Measurements from ENCODE around the gene RELT. TPM values are rescaled to one million over a fixed set of nuclear protein-coding genes. Genes with fewer than 3 reads are reported as not detected.

The RELT gene
- total and polyA plus RNA-seq, 2 of the 13 experiments (the other 11 are each of a cell fraction or from before 2014, with no cell fraction given) = 2.5 to 4.7 TPM

- CTCF ChIA-PET (ENCODE audit: low intra/inter-chr PET ratio, low total read pairs) = no interaction called here
- no peaks in the 10 kb centered on the region for H3K36me3 ChIP-seq (replicated peaks in 1 of 2; ENCODE audit: control insufficient read depth in 1 of 2, insufficient read depth in 2 of 2, low read length in 2 of 2)
- H3K4me2 ChIP-seq (ENCODE audit: low read depth, low read length) = no peak overlapping the region
- peaks cover 19% of the 10 kb centered on the region for H3K79me2 ChIP-seq (ENCODE audit: insufficient read depth, low read length)
- POLR2A ChIA-PET = interaction anchor here (1.1 kb wide), 1 partner anchor 75 kb away, joined by 4 read pairs; no protein-coding TSS in a partner anchor
- H3K9me3 ChIP-seq (ENCODE audit: low read length) = no peaks in the 10 kb centered on the region
- BruUV-seq (replicated peaks) = no TSS peak
- intact Hi-C loops (cut with micrococcal nuclease; ENCODE audit: unreplicated experiment) = no loop called here
- H3K4me3 ChIP-seq (replicated peaks in 1 of 3; ENCODE audit: insufficient read depth in 1 of 3, low read depth in 2 of 3, low read length in 3 of 3) = no peak overlapping the region
- H2AFZ ChIP-seq (ENCODE audit: low read length) = no peak overlapping the region
- ATAC-seq = no peak
- no peak for DNase-seq (ENCODE audit: low spot score)
- no peaks in the 10 kb centered on the region for H3K27me3 ChIP-seq (ENCODE audit: control insufficient read depth in 1 of 2, insufficient read depth in 2 of 2, low read length in 2 of 2)
- in situ Hi-C loops (cut with HindIII; ENCODE audit: extremely low pct_ligation_motif_present, low pct_unique_long_range_greater_than_20kb) = no loop called here
- no peaks in the 10 kb centered on the region for H4K20me1 ChIP-seq (ENCODE audit: insufficient read depth, low read length)
- no peak for TF ChIP-seq PREB (CRISPR knock-in tag; IDR thresholded peaks at IDR 0.05)
- no peak for TF ChIP-seq MTA1 (CRISPR knock-in tag; IDR thresholded peaks at IDR 0.05; ENCODE audit: borderline replicate concordance)
- no peak for TF ChIP-seq ZNF326 (CRISPR knock-in tag; IDR thresholded peaks at IDR 0.05; ENCODE audit: borderline replicate concordance)
- TF ChIP-seq ZNF660 (CRISPR knock-in tag; IDR thresholded peaks at IDR 0.05; ENCODE audit: borderline replicate concordance, low read depth) = no peak
- TF ChIP-seq ZNF350 (CRISPR knock-in tag; IDR thresholded peaks at IDR 0.05; ENCODE audit: borderline replicate concordance, low read depth) = no peak
- TF ChIP-seq FOXK2 (IDR thresholded peaks at IDR 0.05) = no peak
- no peak for TF ChIP-seq GABPA (IDR thresholded peaks at IDR 0.05; ENCODE audit: low read depth, low read length)
- no peak for TF ChIP-seq GABPA (CRISPR knock-in tag; IDR thresholded peaks at IDR 0.05; ENCODE audit: low read depth)
- TF ChIP-seq DZIP1 (CRISPR knock-in tag; IDR thresholded peaks at IDR 0.05) = no peak
- no peak for TF ChIP-seq ESRRA (CRISPR knock-in tag; IDR thresholded peaks at IDR 0.05; ENCODE audit: low read depth)
- no peak for TF ChIP-seq MYC (CRISPR knock-in tag; IDR thresholded peaks at IDR 0.05; ENCODE audit: borderline replicate concordance)
- TF ChIP-seq ZBTB38 (CRISPR knock-in tag; IDR thresholded peaks at IDR 0.05) = no peak
- TF ChIP-seq ETV6 (CRISPR knock-in tag; conservative IDR thresholded peaks at IDR 0.05) = no peak
- TF ChIP-seq TBX3 (IDR thresholded peaks at IDR 0.05; ENCODE audit: borderline replicate concordance) = no peak
- TF ChIP-seq ZNF775 (CRISPR knock-in tag; IDR thresholded peaks at IDR 0.05; ENCODE audit: borderline replicate concordance) = no peak
- TF ChIP-seq RBFOX2 (IDR thresholded peaks at IDR 0.05; ENCODE audit: low read depth, low read length) = no peak
- TF ChIP-seq ZNF781 (CRISPR knock-in tag; IDR thresholded peaks at IDR 0.05; ENCODE audit: borderline replicate concordance, not compliant biosample characterization) = no peak
- no peak for TF ChIP-seq ZNF570 (CRISPR knock-in tag; IDR thresholded peaks at IDR 0.05; ENCODE audit: borderline replicate concordance)
- no peak for TF ChIP-seq PHF8 (CRISPR knock-in tag; IDR thresholded peaks at IDR 0.05)
- no peak overlapping the region for H3K27ac ChIP-seq (ENCODE audit: extremely low read length, insufficient read depth, low read length)
- WGBS (ENCODE audit: low lambda C conversion rate) = 86% methylated on average over 1 of the region's 3 CpGs
- peaks cover 29% of the 10 kb centered on the region for H3K4me1 ChIP-seq (ENCODE audit: insufficient read depth, low read length)
- no peak overlapping the region for H3K9ac ChIP-seq (ENCODE audit: insufficient read depth, low read depth, low read length)
- no peak for FAIRE-seq
Observed at GRCh38 chr11:73382747-73383146, 6.5 kb downstream of the RELT start.
